Neural cell (in vitro differentiated cells): ENCODE data around the gene DDX54.

Experiments
- POLR2AphosphoS5 ChIP-seq: IDR thresholded peaks from 2 replicates; pipeline ENCODE4 v1.6.1; 2012
- RAD21 ChIP-seq: fragments of 450-650 bp; conservative IDR thresholded peaks from 2 replicates; pipeline ENCODE4 v1.6.1; 2014; ENCODE audit warnings: antibody characterized with exemption, mild to moderate bottlenecking, moderate library complexity
- TF ChIP-seq, protein P1 (sequence below): fragments of 450-650 bp; IDR thresholded peaks from 2 replicates; pipeline ENCODE4 v1.5.1; 2014; ENCODE audit warnings: antibody characterized with exemption, mild to moderate bottlenecking, moderate library complexity; ENCODE audit not compliant: poor library complexity, severe bottlenecking
- TF ChIP-seq, protein P2 (sequence below): IDR thresholded peaks from 2 replicates; pipeline ENCODE4 v1.6.1; 2012; ENCODE audit warnings: borderline replicate concordance

DNA sequence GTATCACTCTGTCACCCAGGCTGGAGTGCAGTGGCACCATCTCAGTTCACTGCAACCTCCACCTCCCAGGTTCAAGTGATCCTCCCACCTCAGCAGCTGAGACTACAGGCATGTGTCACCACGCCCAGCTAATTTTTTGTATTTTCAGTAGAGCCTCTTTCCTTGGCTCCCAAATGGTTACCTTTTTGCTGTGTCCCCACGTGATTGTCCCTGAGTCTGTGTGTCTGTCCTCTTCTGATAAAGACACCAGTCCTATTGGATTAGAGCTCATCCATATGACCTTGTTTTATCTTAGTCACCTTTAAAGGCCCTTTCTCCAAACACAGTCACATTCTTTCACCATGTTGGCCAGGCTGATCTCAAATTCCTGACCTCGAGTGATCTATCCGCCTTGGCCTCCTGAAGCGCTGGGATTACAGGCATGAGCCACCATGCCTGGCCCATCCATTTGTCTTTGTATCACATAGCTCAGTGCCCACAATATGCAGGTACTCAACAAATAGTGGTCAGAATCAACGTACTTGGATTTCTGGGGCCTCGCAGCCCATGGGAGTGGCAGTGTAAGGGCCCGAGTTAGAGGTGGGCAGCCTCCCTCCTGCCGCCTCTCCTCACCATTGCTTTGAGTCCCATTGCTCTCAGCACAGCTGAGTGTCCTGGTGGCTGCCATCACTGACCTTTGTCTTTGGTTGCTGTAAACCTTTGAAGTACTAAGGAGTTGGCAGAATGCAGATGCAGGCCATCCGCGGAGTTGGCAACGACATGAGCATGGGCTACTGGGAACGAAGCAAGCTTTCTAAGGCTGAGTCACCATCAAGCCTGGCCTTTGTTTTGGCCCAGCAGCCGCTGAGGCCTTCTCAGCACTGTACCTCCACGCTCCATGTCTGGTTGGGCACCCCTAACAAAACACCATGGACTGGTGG is 45.3 kb upstream of the DDX54 start:
- TF ChIP-seq, protein P1, sequence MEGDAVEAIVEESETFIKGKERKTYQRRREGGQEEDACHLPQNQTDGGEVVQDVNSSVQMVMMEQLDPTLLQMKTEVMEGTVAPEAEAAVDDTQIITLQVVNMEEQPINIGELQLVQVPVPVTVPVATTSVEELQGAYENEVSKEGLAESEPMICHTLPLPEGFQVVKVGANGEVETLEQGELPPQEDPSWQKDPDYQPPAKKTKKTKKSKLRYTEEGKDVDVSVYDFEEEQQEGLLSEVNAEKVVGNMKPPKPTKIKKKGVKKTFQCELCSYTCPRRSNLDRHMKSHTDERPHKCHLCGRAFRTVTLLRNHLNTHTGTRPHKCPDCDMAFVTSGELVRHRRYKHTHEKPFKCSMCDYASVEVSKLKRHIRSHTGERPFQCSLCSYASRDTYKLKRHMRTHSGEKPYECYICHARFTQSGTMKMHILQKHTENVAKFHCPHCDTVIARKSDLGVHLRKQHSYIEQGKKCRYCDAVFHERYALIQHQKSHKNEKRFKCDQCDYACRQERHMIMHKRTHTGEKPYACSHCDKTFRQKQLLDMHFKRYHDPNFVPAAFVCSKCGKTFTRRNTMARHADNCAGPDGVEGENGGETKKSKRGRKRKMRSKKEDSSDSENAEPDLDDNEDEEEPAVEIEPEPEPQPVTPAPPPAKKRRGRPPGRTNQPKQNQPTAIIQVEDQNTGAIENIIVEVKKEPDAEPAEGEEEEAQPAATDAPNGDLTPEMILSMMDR: no peak
- TF ChIP-seq, protein P2, sequence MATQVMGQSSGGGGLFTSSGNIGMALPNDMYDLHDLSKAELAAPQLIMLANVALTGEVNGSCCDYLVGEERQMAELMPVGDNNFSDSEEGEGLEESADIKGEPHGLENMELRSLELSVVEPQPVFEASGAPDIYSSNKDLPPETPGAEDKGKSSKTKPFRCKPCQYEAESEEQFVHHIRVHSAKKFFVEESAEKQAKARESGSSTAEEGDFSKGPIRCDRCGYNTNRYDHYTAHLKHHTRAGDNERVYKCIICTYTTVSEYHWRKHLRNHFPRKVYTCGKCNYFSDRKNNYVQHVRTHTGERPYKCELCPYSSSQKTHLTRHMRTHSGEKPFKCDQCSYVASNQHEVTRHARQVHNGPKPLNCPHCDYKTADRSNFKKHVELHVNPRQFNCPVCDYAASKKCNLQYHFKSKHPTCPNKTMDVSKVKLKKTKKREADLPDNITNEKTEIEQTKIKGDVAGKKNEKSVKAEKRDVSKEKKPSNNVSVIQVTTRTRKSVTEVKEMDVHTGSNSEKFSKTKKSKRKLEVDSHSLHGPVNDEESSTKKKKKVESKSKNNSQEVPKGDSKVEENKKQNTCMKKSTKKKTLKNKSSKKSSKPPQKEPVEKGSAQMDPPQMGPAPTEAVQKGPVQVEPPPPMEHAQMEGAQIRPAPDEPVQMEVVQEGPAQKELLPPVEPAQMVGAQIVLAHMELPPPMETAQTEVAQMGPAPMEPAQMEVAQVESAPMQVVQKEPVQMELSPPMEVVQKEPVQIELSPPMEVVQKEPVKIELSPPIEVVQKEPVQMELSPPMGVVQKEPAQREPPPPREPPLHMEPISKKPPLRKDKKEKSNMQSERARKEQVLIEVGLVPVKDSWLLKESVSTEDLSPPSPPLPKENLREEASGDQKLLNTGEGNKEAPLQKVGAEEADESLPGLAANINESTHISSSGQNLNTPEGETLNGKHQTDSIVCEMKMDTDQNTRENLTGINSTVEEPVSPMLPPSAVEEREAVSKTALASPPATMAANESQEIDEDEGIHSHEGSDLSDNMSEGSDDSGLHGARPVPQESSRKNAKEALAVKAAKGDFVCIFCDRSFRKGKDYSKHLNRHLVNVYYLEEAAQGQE: no peak
- TF ChIP-seq RAD21: no peak
- TF ChIP-seq POLR2AphosphoS5: no peak
